ENCODE measurements around the gene APOB. TPM values are rescaled to one million over a fixed set of nuclear protein-coding genes. Genes with fewer than 3 reads are reported as not detected.

The APOB gene
- total RNA-seq, 2 experiments from 2014 or later, result not detected

GRCh38 chr2:20984408-20984807 lies 59.5 kb downstream of the APOB start:
- H3K4me1 Mint-ChIP-seq (ENCODE audit: low read depth), result no peaks in the 10 kb centered on the region
- ChIA-PET POLR2A (no interaction called here), CTCF (no interaction called here)
- H3K27me3 Mint-ChIP-seq (ENCODE audit: low read depth), result no peaks in the 10 kb centered on the region
- H3K9me3 Mint-ChIP-seq (ENCODE audit: insufficient read depth), result no peaks in the 10 kb centered on the region
- H3K4me3 Mint-ChIP-seq, result no peak overlapping the region
- H3K36me3 Mint-ChIP-seq (ENCODE audit: low read depth), result no peaks in the 10 kb centered on the region
- ATAC-seq, result no peak
- no peak for DNase-seq
- no peak overlapping the region for H3K27ac Mint-ChIP-seq

GRCh38 chr2:20983844-20984243 lies 60.0 kb downstream of the APOB start:
- H3K4me1 Mint-ChIP-seq (ENCODE audit: low read depth), result no peaks in the 10 kb centered on the region
- no peak for ATAC-seq
- CTCF ChIA-PET, result no interaction called here

DNA sequence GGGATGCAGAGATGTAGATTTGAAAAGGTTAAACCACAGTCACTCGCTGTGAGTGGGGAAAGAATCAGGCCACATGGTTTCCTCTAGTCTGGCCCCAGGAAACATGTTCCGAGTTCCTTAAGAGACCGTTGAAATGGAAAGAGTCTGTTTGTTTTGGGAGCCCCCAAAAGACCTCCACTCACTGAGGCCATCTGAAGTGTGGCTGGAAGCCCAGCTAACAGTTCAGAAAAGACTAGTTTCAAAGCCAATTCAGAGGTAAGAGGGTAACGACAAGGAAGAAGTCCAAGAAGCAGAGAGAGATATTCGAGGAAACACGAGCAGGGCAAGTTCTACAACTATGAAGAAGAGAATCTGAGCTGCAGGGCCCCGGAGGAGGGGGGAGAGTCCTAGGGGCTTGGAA lies 61.0 kb downstream of the APOB start:
- POLR2A ChIA-PET, result no interaction called here
- H3K36me3 Mint-ChIP-seq (ENCODE audit: low read depth), result no peaks in the 10 kb centered on the region
- no peaks in the 10 kb centered on the region for H3K9me3 Mint-ChIP-seq (ENCODE audit: insufficient read depth)
- H3K4me3 Mint-ChIP-seq, result no peak overlapping the region
- ATAC-seq, result no peak
- no peaks in the 10 kb centered on the region for H3K4me1 Mint-ChIP-seq (ENCODE audit: low read depth)
- CTCF ChIA-PET, result no interaction called here
- no peak for DNase-seq
- no peak overlapping the region for H3K27ac Mint-ChIP-seq
- peaks cover 6% of the 10 kb centered on the region for H3K27me3 Mint-ChIP-seq (ENCODE audit: low read depth)

More at GRCh38 chr2:20983844-20984243, 60.0 kb downstream of the APOB start:
- POLR2A ChIA-PET, result no interaction called here
- no peak for DNase-seq
- Mint-ChIP-seq H3K27me3 (ENCODE audit: low read depth) (no peaks in the 10 kb centered on the region), H3K27ac (no peak overlapping the region), H3K9me3 (ENCODE audit: insufficient read depth) (no peaks in the 10 kb centered on the region), H3K4me3 (no peak overlapping the region), H3K36me3 (ENCODE audit: low read depth) (no peaks in the 10 kb centered on the region)

GRCh38 chr2:20977520-20978180 lies 66.2 kb downstream of the APOB start:
- Mint-ChIP-seq H3K4me1 (ENCODE audit: low read depth) (no peaks in the 10 kb centered on the region), H3K36me3 (ENCODE audit: low read depth) (no peaks in the 10 kb centered on the region), H3K4me3 (no peak overlapping the region), H3K27ac (no peak overlapping the region), H3K27me3 (ENCODE audit: low read depth) (peaks cover 8% of the 10 kb centered on the region), H3K9me3 (ENCODE audit: insufficient read depth) (no peaks in the 10 kb centered on the region)
- POLR2A ChIA-PET, result no interaction called here
- ATAC-seq, result no peak
- no peak for DNase-seq
- CTCF ChIA-PET, result interaction anchor here (1.1 to 3.2 kb wide), 2 partner anchors 15 to 316 kb away, joined by 3 to 9 read pairs; no protein-coding TSS in a partner anchor

DNA sequence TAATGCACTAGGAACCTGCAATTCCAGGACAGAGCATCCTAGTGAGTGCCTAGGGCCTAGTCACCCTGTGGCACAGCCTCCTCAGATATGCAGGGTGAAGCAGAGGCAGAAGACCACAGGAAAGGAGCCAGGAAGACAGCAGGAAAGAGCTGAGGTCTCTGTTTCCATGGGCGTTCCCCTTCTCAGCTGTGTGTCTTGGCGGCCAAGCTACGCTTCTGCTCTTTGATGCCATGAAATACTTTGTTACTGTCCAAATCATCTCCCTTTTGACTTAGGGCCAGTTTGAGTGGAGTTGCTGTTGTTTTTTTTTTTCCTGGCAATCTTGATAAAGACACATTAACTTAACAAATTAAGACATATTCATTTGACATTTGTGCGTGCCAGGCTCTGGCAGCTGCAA lies 67.3 kb downstream of the APOB start:
- Mint-ChIP-seq H3K27me3 (ENCODE audit: low read depth) (peaks cover 8% of the 10 kb centered on the region), H3K27ac (no peak overlapping the region), H3K9me3 (ENCODE audit: insufficient read depth) (no peaks in the 10 kb centered on the region), H3K4me3 (no peak overlapping the region), H3K36me3 (ENCODE audit: low read depth) (no peaks in the 10 kb centered on the region), H3K4me1 (ENCODE audit: low read depth) (no peaks in the 10 kb centered on the region)
- no peak for DNase-seq
- ChIA-PET CTCF (interaction anchor here (1.2 to 3.2 kb wide), 2 partner anchors 16 to 315 kb away, joined by 3 to 9 read pairs; no protein-coding TSS in a partner anchor), POLR2A (no interaction called here)
- ATAC-seq, result no peak

DNA sequence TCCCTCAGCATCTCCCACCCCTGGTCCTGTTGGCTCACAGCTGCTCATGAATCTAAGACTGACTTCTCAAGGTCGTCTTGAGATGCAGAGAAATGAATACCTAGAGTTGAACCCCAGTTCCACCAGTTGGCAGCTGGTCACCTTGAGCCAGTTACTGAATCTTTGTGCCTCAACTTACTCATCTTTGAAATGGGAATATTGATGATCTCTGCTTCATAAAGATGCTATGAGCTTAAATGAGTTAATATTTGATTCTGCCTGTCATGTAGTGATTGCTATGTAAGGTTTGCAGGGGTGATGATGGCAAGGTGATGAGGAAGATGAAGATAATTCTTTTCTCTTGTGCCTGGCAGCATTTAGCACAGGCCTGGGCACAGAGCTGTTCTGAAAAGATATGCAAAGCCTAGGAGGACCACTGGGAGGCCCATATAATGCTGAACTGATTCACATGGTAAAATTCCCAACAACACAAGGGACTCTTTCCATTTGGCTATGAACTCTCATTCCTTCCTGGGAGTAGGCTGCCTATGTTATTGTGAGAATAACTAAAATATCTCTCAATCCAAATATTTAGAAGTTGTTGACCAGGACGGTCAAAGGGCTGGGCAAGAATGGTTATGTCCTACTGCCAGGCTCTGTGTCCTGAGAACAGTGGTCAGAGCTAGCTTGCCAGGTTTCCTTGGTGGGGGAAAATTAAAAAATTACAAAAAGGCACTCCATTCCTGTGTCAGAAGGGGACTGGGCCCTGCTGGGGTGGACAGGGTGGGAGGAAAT lies 70.9 kb downstream of the APOB start:
- Mint-ChIP-seq H3K4me3 (no peak overlapping the region), H3K27ac (no peak overlapping the region), H3K36me3 (ENCODE audit: low read depth) (no peaks in the 10 kb centered on the region), H3K9me3 (ENCODE audit: insufficient read depth) (no peaks in the 10 kb centered on the region), H3K27me3 (ENCODE audit: low read depth) (peaks cover 7% of the 10 kb centered on the region), H3K4me1 (ENCODE audit: low read depth) (no peaks in the 10 kb centered on the region)
- CTCF ChIA-PET, result no interaction called here
- DNase-seq (no peak), ATAC-seq (no peak)
- POLR2A ChIA-PET, result no interaction called here

- ATAC-seq, result no peak
- H3K4me3 Mint-ChIP-seq, result no peak overlapping the region
- H3K27ac Mint-ChIP-seq, result no peak overlapping the region
Measured at GRCh38 chr2:20972110-20972509, 71.8 kb downstream of the APOB start.

GRCh38 chr2:20970068-20970467 lies 73.8 kb downstream of the APOB start:
- Mint-ChIP-seq H3K4me1 (ENCODE audit: low read depth) (no peaks in the 10 kb centered on the region), H3K4me3 (no peak overlapping the region), H3K36me3 (ENCODE audit: low read depth) (no peaks in the 10 kb centered on the region), H3K9me3 (ENCODE audit: insufficient read depth) (no peaks in the 10 kb centered on the region), H3K27ac (no peak overlapping the region), H3K27me3 (ENCODE audit: low read depth) (peaks cover 7% of the 10 kb centered on the region)
- POLR2A ChIA-PET, result no interaction called here
- no peak for ATAC-seq
- CTCF ChIA-PET, result interaction anchor here (0.9 kb wide), 1 partner anchor 309 kb away, joined by 3 read pairs; no protein-coding TSS in a partner anchor
- no peak for DNase-seq

More at GRCh38 chr2:20972110-20972509, 71.8 kb downstream of the APOB start:
- Mint-ChIP-seq H3K9me3 (ENCODE audit: insufficient read depth) (no peaks in the 10 kb centered on the region), H3K4me1 (ENCODE audit: low read depth) (no peaks in the 10 kb centered on the region), H3K27me3 (ENCODE audit: low read depth) (peaks cover 7% of the 10 kb centered on the region), H3K36me3 (ENCODE audit: low read depth) (no peaks in the 10 kb centered on the region)
- no peak for DNase-seq
- CTCF ChIA-PET, result no interaction called here
- POLR2A ChIA-PET, result no interaction called here

- H3K27ac Mint-ChIP-seq, result no peak overlapping the region
- no peak for DNase-seq
- no peak overlapping the region for H3K4me3 Mint-ChIP-seq
- H3K27me3 Mint-ChIP-seq (ENCODE audit: low read depth), result peaks cover 4% of the 10 kb centered on the region
- no peak for ATAC-seq
- no peaks in the 10 kb centered on the region for H3K4me1 Mint-ChIP-seq (ENCODE audit: low read depth)
- H3K36me3 Mint-ChIP-seq (ENCODE audit: low read depth), result no peaks in the 10 kb centered on the region
- CTCF ChIA-PET, result interaction anchor here (7.5 kb wide), 1 partner anchor 304 kb away, joined by 172 read pairs; no protein-coding TSS in a partner anchor
- no peaks in the 10 kb centered on the region for H3K9me3 Mint-ChIP-seq (ENCODE audit: insufficient read depth)
- POLR2A ChIA-PET, result no interaction called here
Measured at GRCh38 chr2:20966061-20966595, 77.7 kb downstream of the APOB start.

DNA sequence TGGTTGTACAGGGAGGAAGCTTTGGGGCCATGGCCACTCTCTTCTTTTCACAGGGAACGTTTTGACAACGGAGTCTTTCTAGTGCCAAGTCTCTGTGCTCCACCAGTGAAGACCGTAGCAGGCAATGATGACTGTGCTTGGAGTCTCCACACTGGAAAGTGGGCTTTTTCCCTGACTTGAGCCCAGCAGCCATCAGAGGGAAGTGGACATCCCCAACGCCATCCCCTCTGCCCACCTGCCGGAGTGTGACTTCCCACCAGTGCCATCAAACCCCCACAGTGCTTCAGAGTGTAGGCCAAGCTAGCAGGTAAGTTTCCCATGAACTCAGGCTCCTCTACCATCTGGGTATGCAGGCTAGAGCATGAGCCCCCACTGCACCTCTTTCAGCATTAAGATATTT lies 78.7 kb downstream of the APOB start:
- Mint-ChIP-seq H3K9me3 (ENCODE audit: insufficient read depth) (no peaks in the 10 kb centered on the region), H3K27ac (no peak overlapping the region), H3K4me1 (ENCODE audit: low read depth) (no peaks in the 10 kb centered on the region), H3K36me3 (ENCODE audit: low read depth) (no peaks in the 10 kb centered on the region), H3K27me3 (ENCODE audit: low read depth) (peaks cover 3% of the 10 kb centered on the region), H3K4me3 (no peak overlapping the region)
- ChIA-PET POLR2A (no interaction called here), CTCF (interaction anchor here (1.1 to 7.5 kb wide), 2 partner anchors 287 to 303 kb away, joined by 3 to 172 read pairs; no protein-coding TSS in a partner anchor)
- no peak for ATAC-seq
- no peak for DNase-seq

- no peaks in the 10 kb centered on the region for H3K27me3 Mint-ChIP-seq (ENCODE audit: low read depth)
- ATAC-seq, result no peak
- H3K27ac Mint-ChIP-seq, result no peak overlapping the region
- no peak for DNase-seq
- no peaks in the 10 kb centered on the region for H3K4me1 Mint-ChIP-seq (ENCODE audit: low read depth)
- no peak overlapping the region for H3K4me3 Mint-ChIP-seq
- POLR2A ChIA-PET, result no interaction called here
- no peaks in the 10 kb centered on the region for H3K9me3 Mint-ChIP-seq (ENCODE audit: insufficient read depth)
- CTCF ChIA-PET, result interaction anchor here (0.7 to 7.5 kb wide), 12 partner anchors 7 to 313 kb away, joined by 3 to 172 read pairs (median 5); partner anchors contain the start of gene HS1BP3
- no peaks in the 10 kb centered on the region for H3K36me3 Mint-ChIP-seq (ENCODE audit: low read depth)
Measured at GRCh38 chr2:20963867-20964266, 80.0 kb downstream of the APOB start.

DNA sequence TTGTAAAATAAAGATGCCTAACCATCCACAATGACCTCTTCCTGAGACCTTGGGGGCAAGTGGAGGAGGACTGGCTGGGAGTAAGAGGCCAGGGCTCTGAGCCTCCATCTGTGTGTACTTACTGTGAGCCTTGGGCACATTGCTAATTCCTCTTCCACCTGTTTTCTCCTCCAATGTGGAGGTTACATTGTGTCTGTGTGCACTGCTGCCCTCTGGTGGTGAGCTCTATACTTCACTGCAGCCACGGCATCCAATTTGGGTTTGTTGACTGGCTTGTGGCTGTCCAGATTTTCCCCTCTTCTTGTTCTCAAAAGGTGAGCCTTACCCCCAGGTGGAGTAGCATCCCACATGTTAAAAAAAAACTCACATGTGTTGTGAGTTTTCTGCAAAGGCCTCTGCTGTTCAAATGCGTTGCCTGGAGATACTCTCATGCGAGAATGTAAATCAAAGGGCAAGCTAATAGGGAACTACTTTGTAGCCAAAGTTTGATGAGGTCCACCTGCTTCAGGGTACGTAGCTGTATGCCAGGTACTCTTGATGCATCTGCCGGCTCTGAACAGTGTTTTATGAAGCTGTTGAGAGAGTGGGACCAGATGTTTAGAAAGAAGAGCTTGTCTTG lies 80.8 kb downstream of the APOB start:
- ChIA-PET CTCF (interaction anchor here (0.6 to 7.5 kb wide), 17 partner anchors 8 to 519 kb away, joined by 3 to 172 read pairs (median 4); partner anchors contain the start of gene HS1BP3), POLR2A (no interaction called here)
- H3K36me3 Mint-ChIP-seq (ENCODE audit: low read depth), result no peaks in the 10 kb centered on the region
- no peak overlapping the region for H3K4me3 Mint-ChIP-seq
- H3K4me1 Mint-ChIP-seq (ENCODE audit: low read depth), result no peaks in the 10 kb centered on the region
- H3K27me3 Mint-ChIP-seq (ENCODE audit: low read depth), result no peaks in the 10 kb centered on the region
- no peaks in the 10 kb centered on the region for H3K9me3 Mint-ChIP-seq (ENCODE audit: insufficient read depth)
- DNase-seq (peak; percentile 74), ATAC-seq (peak; percentile 75)
- H3K27ac Mint-ChIP-seq, result no peak overlapping the region
